ENCODE measurements around the gene ARL6.

GRCh38 chr3:97820780-97821179 lies 56.2 kb downstream of the ARL6 start:
- TF ChIP-seq CTCF (IDR thresholded peaks at IDR 0.05) (no peak), POLR2A (IDR thresholded peaks at IDR 0.05) (no peak)

Measured in vagina (tissue), 2 donors.